HCT116 (cell line): ENCODE results near the gene NR2E3. TPM values are rescaled to one million over a fixed set of nuclear protein-coding genes. Genes with fewer than 3 reads are reported as not detected.

ENCODE experiments used
- ATAC-seq: fragments of 200-7000 bp; cut with Tn5 transposase; 2 replicates; pipeline ENCODE4 v1.9.1; 2020; ENCODE audit warnings: mild to moderate bottlenecking, moderate library complexity
- BruUV-seq: library from RNA; stranded (reverse); fragments of 400-500 nt; replicated peaks from 2 replicates; lab custom pipeline; 2021; lab: Mats Ljungman, UMichigan
- CTCF ChIA-PET: fragments of 300-600 bp; sonication (Branson Sonifier 250); formaldehyde crosslinking; loops from one replicate; lab custom pipeline; 2021; ENCODE audit warnings: antibody characterized with exemption; lab: Charles Lee
- POLR2A ChIA-PET: fragments of 300-600, 350-600 bp; sonication (Branson Sonifier 250); formaldehyde crosslinking; loops from one replicate; lab custom pipeline; 2021; ENCODE audit warnings: antibody characterized with exemption; lab: Charles Lee
- RAD21 ChIA-PET, 2 experiments: fragments of 300-600 bp; sonication (Branson Sonifier 250); formaldehyde crosslinking; loops; one replicate each; lab custom pipeline; 2023; ENCODE audit warnings: low total read pairs in 2 of 2; ENCODE audit not compliant: uncharacterized antibody in 2 of 2, unreplicated experiment in 2 of 2, low non-redundant PET in 1 of 2; lab: Charles Lee
- DNase-seq: peaks from one replicate; pipeline ENCODE4 v3.0.0-alpha.2; 2010; ENCODE audit warnings: low read depth, low spot score
- H2AFZ ChIP-seq: fragments of 200-600 bp; shearing (Covaris generic), sonication (generic); 2 replicates; pipeline ENCODE4 v1.6.1; 2017; ENCODE audit warnings: low read depth, mixed run types, mixed read lengths, antibody characterized with exemption, low read length; ENCODE audit not compliant: poor library complexity, severe bottlenecking
- H3K27ac ChIP-seq: 2 replicates; pipeline ENCODE4 v1.5.1; 2012; ENCODE audit warnings: low read depth, low read length
- H3K27me3 ChIP-seq: fragments of 200-600 bp; sonication (generic); 2 replicates; pipeline ENCODE4 v1.6.1; 2016; ENCODE audit warnings: mixed run types, low read length, mixed read lengths; ENCODE audit not compliant: insufficient read depth
- H3K36me3 ChIP-seq, 2 experiments: fragments of 200-500 bp in 1 of 2; fragments of 200-600 bp in 1 of 2; sonication (Bioruptor generic) in 1 of 2; sonication (generic) in 1 of 2; 2 replicates each; pipeline versions ENCODE4 v1.5.1 to v1.6.1; 2014 to 2016; ENCODE audit warnings: low read length in 2 of 2, inconsistent platforms in 1 of 2, mixed read lengths in 1 of 2, mixed run types in 1 of 2; ENCODE audit not compliant: insufficient read depth in 2 of 2, control insufficient read depth in 1 of 2
- H3K4me1 ChIP-seq, 2 experiments: fragments of 200-600 bp in 1 of 2; sonication (generic) in 1 of 2; 2 replicates each; pipeline versions ENCODE4 v1.5.1 to v1.6.1; 2012 to 2017; ENCODE audit warnings: low read length in 2 of 2, inconsistent platforms in 1 of 2, mild to moderate bottlenecking in 1 of 2, mixed read lengths in 1 of 2, mixed run types in 1 of 2, moderate library complexity in 1 of 2; ENCODE audit not compliant: insufficient read depth in 2 of 2, control insufficient read depth in 1 of 2
- H3K4me2 ChIP-seq: fragments of 200-600 bp; sonication (generic); 2 replicates; pipeline ENCODE4 v1.6.1; 2017; ENCODE audit warnings: mixed run types, low read length, mixed read lengths
- H3K4me3 ChIP-seq, 2 experiments: fragments of 200-600 bp in 1 of 2; sonication (generic) in 1 of 2; replicated peaks in 1 of 2; 2 replicates each; pipeline ENCODE4 v1.5.1; 2011 to 2016; ENCODE audit warnings: low read length in 2 of 2, control low read depth in 1 of 2, low read depth in 1 of 2, mild to moderate bottlenecking in 1 of 2, mixed read lengths in 1 of 2, mixed run types in 1 of 2
- H3K79me2 ChIP-seq: fragments of 200-600 bp; sonication (generic); 2 replicates; pipeline ENCODE4 v1.6.1; 2017; ENCODE audit warnings: mild to moderate bottlenecking, mixed run types, low read length, moderate library complexity, mixed read lengths; ENCODE audit not compliant: insufficient read depth
- H3K9ac ChIP-seq: fragments of 200-600 bp; sonication (generic); 2 replicates; pipeline ENCODE4 v1.6.1; 2016; ENCODE audit warnings: low read length, mixed read lengths
- H3K9me2 ChIP-seq: fragments of 200-600 bp; sonication (generic), shearing (Covaris generic); 2 replicates; pipeline ENCODE4 v1.6.1; 2017; ENCODE audit warnings: mixed run types, mild to moderate bottlenecking, moderate library complexity; ENCODE audit not compliant: insufficient read depth
- H3K9me3 ChIP-seq, 2 experiments: fragments of 200-500 bp in 1 of 2; fragments of 200-600 bp in 1 of 2; sonication (Bioruptor generic) in 1 of 2; sonication (generic) in 1 of 2; 2 replicates each; pipeline ENCODE4 v1.6.1; 2014 to 2017; ENCODE audit warnings: low read length in 2 of 2, mixed read lengths in 2 of 2, inconsistent platforms in 1 of 2, low read depth in 1 of 2, mild to moderate bottlenecking in 1 of 2, mixed run types in 1 of 2, moderate library complexity in 1 of 2; ENCODE audit not compliant: control insufficient read depth in 1 of 2, insufficient read depth in 1 of 2
- H4K20me1 ChIP-seq: fragments of 200-600 bp; sonication (generic), shearing (Covaris generic); 2 replicates; pipeline ENCODE4 v1.6.1; 2017; ENCODE audit warnings: mixed run types, mild to moderate bottlenecking, moderate library complexity; ENCODE audit not compliant: insufficient read depth
- CBX3 ChIP-seq: IDR thresholded peaks from 2 replicates; pipeline ENCODE4 v1.6.1; 2012; ENCODE audit warnings: low read depth
- CEBPB ChIP-seq: IDR thresholded peaks from 2 replicates; pipeline ENCODE4 v1.6.1; 2012; ENCODE audit warnings: low read depth
- ELF1 ChIP-seq: IDR thresholded peaks from 2 replicates; pipeline ENCODE4 v1.6.1; 2012; ENCODE audit warnings: low read depth, borderline replicate concordance
- JUND ChIP-seq: IDR thresholded peaks from 2 replicates; pipeline ENCODE4 v1.6.1; 2012
- RAD21 ChIP-seq: IDR thresholded peaks from 2 replicates; pipeline ENCODE4 v1.6.1; 2012; ENCODE audit warnings: low read depth, mild to moderate bottlenecking
- SIN3A ChIP-seq: IDR thresholded peaks from 2 replicates; pipeline ENCODE4 v1.6.1; 2012; ENCODE audit warnings: low read depth
- SRF ChIP-seq: IDR thresholded peaks from 2 replicates; pipeline ENCODE4 v1.6.1; 2012; ENCODE audit warnings: low read depth
- YY1 ChIP-seq: IDR thresholded peaks from 2 replicates; pipeline ENCODE4 v1.6.1; 2011; ENCODE audit warnings: low read length, low read depth, moderate library complexity, mild to moderate bottlenecking; ENCODE audit not compliant: insufficient replicate concordance; ENCODE audit errors: extremely low read depth
- intact Hi-C: fragments of 100-400 bp; cut with micrococcal nuclease; formaldehyde crosslinking; loops from 2 replicates; pipeline ENCODE4 v1.10.0; 2022
- total RNA-seq: library from RNA; stranded (reverse); gene quantifications from one replicate; pipeline ENCODE4 v1.2.1, GENCODE V29; 2021; ENCODE audit not compliant: unreplicated experiment
- TF ChIP-seq, protein P1 (sequence below): IDR thresholded peaks from 2 replicates; pipeline ENCODE4 v1.6.1; 2012; ENCODE audit warnings: low read depth
- TF ChIP-seq, protein P2 (sequence below): IDR thresholded peaks from 2 replicates; pipeline ENCODE4 v1.6.1; 2012

NR2E3 gene
- total RNA-seq, 1 experiment from 2014 or later: 0.59 TPM

DNA sequence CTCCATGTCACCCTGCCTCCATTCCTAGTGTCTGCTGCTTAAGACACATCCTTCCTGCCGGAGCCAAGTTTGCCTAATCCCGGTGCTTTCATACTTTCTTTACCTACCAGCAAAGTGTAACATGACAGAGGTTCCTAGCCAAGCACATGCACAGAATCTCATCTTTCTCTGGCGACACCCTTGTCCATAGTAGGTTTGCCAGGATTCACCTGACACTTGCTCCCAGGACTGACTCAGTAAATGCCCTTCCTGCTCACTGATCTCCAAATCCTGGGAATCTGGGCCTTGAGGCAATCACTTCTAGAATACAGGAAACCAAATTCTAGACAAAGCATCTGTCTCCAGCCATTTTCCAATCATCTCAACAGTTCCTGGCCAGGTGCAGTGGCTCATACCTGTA lies 10.2 kb upstream of the NR2E3 start:
- Histone ChIP-seq H3K4me3 (no peak overlapping the region), H2AFZ (no peak overlapping the region), H3K9me3 (no peaks in the 10 kb centered on the region), H3K79me2 (no peaks in the 10 kb centered on the region), H3K27ac (no peak overlapping the region), H3K27me3 (no peaks in the 10 kb centered on the region), H3K9ac (no peak overlapping the region), H4K20me1 (no peaks in the 10 kb centered on the region), H3K36me3 (no peaks in the 10 kb centered on the region), H3K4me1 (no peaks in the 10 kb centered on the region), H3K4me2 (no peak overlapping the region), H3K9me2 (no peaks in the 10 kb centered on the region)
- BruUV-seq: no TSS peak
- CTCF ChIA-PET: interaction anchor here (0.7 to 6.8 kb wide), 3 partner anchors 47 to 898 kb away, joined by 3 to 40 read pairs (median 20); no protein-coding TSS in a partner anchor
- RAD21 ChIA-PET: no interaction called here
- no peak for DNase-seq
- TF ChIP-seq, protein P1, sequence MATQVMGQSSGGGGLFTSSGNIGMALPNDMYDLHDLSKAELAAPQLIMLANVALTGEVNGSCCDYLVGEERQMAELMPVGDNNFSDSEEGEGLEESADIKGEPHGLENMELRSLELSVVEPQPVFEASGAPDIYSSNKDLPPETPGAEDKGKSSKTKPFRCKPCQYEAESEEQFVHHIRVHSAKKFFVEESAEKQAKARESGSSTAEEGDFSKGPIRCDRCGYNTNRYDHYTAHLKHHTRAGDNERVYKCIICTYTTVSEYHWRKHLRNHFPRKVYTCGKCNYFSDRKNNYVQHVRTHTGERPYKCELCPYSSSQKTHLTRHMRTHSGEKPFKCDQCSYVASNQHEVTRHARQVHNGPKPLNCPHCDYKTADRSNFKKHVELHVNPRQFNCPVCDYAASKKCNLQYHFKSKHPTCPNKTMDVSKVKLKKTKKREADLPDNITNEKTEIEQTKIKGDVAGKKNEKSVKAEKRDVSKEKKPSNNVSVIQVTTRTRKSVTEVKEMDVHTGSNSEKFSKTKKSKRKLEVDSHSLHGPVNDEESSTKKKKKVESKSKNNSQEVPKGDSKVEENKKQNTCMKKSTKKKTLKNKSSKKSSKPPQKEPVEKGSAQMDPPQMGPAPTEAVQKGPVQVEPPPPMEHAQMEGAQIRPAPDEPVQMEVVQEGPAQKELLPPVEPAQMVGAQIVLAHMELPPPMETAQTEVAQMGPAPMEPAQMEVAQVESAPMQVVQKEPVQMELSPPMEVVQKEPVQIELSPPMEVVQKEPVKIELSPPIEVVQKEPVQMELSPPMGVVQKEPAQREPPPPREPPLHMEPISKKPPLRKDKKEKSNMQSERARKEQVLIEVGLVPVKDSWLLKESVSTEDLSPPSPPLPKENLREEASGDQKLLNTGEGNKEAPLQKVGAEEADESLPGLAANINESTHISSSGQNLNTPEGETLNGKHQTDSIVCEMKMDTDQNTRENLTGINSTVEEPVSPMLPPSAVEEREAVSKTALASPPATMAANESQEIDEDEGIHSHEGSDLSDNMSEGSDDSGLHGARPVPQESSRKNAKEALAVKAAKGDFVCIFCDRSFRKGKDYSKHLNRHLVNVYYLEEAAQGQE: no peak
- TF ChIP-seq ELF1: no peak
- TF ChIP-seq CEBPB: no peak
- TF ChIP-seq YY1: no peak
- TF ChIP-seq SRF: no peak
- TF ChIP-seq SIN3A: no peak
- TF ChIP-seq, protein P2, sequence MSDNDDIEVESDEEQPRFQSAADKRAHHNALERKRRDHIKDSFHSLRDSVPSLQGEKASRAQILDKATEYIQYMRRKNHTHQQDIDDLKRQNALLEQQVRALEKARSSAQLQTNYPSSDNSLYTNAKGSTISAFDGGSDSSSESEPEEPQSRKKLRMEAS: no peak
- TF ChIP-seq RAD21: no peak
- TF ChIP-seq CBX3: no peak
- TF ChIP-seq JUND: no peak
- intact Hi-C loops: loop anchor here (2.0 to 10.0 kb wide), 4 partner anchors 415 to 975 kb away; partner anchors contain the start of gene THSD4
- POLR2A ChIA-PET: no interaction called here
- no peak for ATAC-seq
